Measurements from ENCODE around the gene COG3. TPM values are rescaled to one million over a fixed set of nuclear protein-coding genes. Genes with fewer than 3 reads are reported as not detected.
A peak's percentile ranks its signal among the peaks of the same experiment; 100 is the strongest.

The COG3 gene
- total and polyA plus RNA-seq, 2 donors from 2014 or later = 18.0 to 26.0 TPM

- Histone ChIP-seq H3K36me3 (ENCODE audit: control insufficient read depth in 2 of 3, insufficient read depth in 3 of 3, low read length in 3 of 3) (peaks cover 11 to 49% (median 26%) of the 10 kb centered on the region in 3 donors), H3K9ac (ENCODE audit: low read length in 3 of 3) (no peak overlapping the region), H3K4me3 (ENCODE audit: low read length in 3 of 3) (no peak overlapping the region), H3K27ac (ENCODE audit: low read depth in 2 of 2, low read length in 2 of 2) (no peak overlapping the region), H3K9me3 (ENCODE audit: control insufficient read depth in 2 of 3, insufficient read depth in 1 of 3, low read length in 3 of 3) (no peaks in the 10 kb centered on the region), H3K4me1 (ENCODE audit: control insufficient read depth in 2 of 3, insufficient read depth in 2 of 3, low read depth in 1 of 3, low read length in 3 of 3) (peaks cover 0 to 2% (median 0%) of the 10 kb centered on the region in 3 donors), H3K27me3 (ENCODE audit: control insufficient read depth, insufficient read depth, low read length) (no peaks in the 10 kb centered on the region)
- FAIRE-seq (no peak), DNase-seq (no peak)
- intact Hi-C loops (cut with DNase I) = no loop called here
- TF ChIP-seq, protein P1, sequence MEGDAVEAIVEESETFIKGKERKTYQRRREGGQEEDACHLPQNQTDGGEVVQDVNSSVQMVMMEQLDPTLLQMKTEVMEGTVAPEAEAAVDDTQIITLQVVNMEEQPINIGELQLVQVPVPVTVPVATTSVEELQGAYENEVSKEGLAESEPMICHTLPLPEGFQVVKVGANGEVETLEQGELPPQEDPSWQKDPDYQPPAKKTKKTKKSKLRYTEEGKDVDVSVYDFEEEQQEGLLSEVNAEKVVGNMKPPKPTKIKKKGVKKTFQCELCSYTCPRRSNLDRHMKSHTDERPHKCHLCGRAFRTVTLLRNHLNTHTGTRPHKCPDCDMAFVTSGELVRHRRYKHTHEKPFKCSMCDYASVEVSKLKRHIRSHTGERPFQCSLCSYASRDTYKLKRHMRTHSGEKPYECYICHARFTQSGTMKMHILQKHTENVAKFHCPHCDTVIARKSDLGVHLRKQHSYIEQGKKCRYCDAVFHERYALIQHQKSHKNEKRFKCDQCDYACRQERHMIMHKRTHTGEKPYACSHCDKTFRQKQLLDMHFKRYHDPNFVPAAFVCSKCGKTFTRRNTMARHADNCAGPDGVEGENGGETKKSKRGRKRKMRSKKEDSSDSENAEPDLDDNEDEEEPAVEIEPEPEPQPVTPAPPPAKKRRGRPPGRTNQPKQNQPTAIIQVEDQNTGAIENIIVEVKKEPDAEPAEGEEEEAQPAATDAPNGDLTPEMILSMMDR (IDR thresholded peaks at IDR 0.05; ENCODE audit: borderline replicate concordance, extremely low read depth, insufficient read depth) = no peak
Measured at GRCh38 chr13:45506811-45507210, 42.1 kb downstream of the COG3 start.

- no peak overlapping the region for H3K27ac ChIP-seq (ENCODE audit: low read depth in 2 of 2, low read length in 2 of 2)
- no peaks in the 10 kb centered on the region for H3K9me3 ChIP-seq (ENCODE audit: control insufficient read depth in 2 of 3, insufficient read depth in 1 of 3, low read length in 3 of 3)
- TF ChIP-seq, protein P1 (IDR thresholded peaks at IDR 0.05; ENCODE audit: borderline replicate concordance, extremely low read depth, insufficient read depth) = no peak
- no peaks in the 10 kb centered on the region for H3K27me3 ChIP-seq (ENCODE audit: control insufficient read depth, insufficient read depth, low read length)
- intact Hi-C loops (cut with DNase I) = no loop called here
- no peak overlapping the region for H3K9ac ChIP-seq (ENCODE audit: low read length in 3 of 3)
- no peak for FAIRE-seq
- H3K36me3 ChIP-seq (ENCODE audit: control insufficient read depth in 2 of 3, insufficient read depth in 3 of 3, low read length in 3 of 3) = peaks cover 16 to 52% (median 23%) of the 10 kb centered on the region in 3 donors
- DNase-seq = peak in 1 of 5 donors; percentile 4
- H3K4me1 ChIP-seq (ENCODE audit: control insufficient read depth in 2 of 3, insufficient read depth in 2 of 3, low read depth in 1 of 3, low read length in 3 of 3) = no peaks in the 10 kb centered on the region
- H3K4me3 ChIP-seq (ENCODE audit: low read length in 3 of 3) = no peak overlapping the region
Measured at GRCh38 chr13:45508776-45509175, 44.0 kb downstream of the COG3 start.

GRCh38 chr13:45510672-45511071 is 45.9 kb downstream of the COG3 start:
- H3K27ac ChIP-seq (ENCODE audit: low read depth in 2 of 2, low read length in 2 of 2) = no peak overlapping the region
- H3K36me3 ChIP-seq (ENCODE audit: control insufficient read depth in 2 of 3, insufficient read depth in 3 of 3, low read length in 3 of 3) = peaks cover 10 to 44% (median 20%) of the 10 kb centered on the region in 3 donors
- intact Hi-C loops (cut with DNase I) = no loop called here
- no peaks in the 10 kb centered on the region for H3K27me3 ChIP-seq (ENCODE audit: control insufficient read depth, insufficient read depth, low read length)
- FAIRE-seq (no peak), DNase-seq (no peak)
- TF ChIP-seq, protein P1 (IDR thresholded peaks at IDR 0.05; ENCODE audit: borderline replicate concordance, extremely low read depth, insufficient read depth) = no peak
- no peak overlapping the region for H3K9ac ChIP-seq (ENCODE audit: low read length in 3 of 3)
- no peak overlapping the region for H3K4me3 ChIP-seq (ENCODE audit: low read length in 3 of 3)
- no peaks in the 10 kb centered on the region for H3K9me3 ChIP-seq (ENCODE audit: control insufficient read depth in 2 of 3, insufficient read depth in 1 of 3, low read length in 3 of 3)
- H3K4me1 ChIP-seq (ENCODE audit: control insufficient read depth in 2 of 3, insufficient read depth in 2 of 3, low read depth in 1 of 3, low read length in 3 of 3) = no peaks in the 10 kb centered on the region
